IMR-90 (cell line): ENCODE results near the gene GPRC5C. TPM values are rescaled to one million over a fixed set of nuclear protein-coding genes. Genes with fewer than 3 reads are reported as not detected.

Source experiments
- ATAC-seq: fragments of 200-7000 bp; cut with Tn5 transposase; 2 replicates; pipeline ENCODE4 v1.9.1; 2020; ENCODE audit warnings: low read depth, mild to moderate bottlenecking, moderate library complexity
- BruUV-seq: library from RNA; stranded (reverse); fragments of 400-500 nt; replicated peaks from 2 replicates; lab custom pipeline; 2021; lab: Mats Ljungman, UMichigan
- CTCF ChIA-PET: fragments of 300-600 bp; formaldehyde crosslinking; extraction: SDS; loops from one replicate; lab custom pipeline; 2021; ENCODE audit warnings: antibody characterized with exemption; lab: Yijun Ruan, JAX
- POLR2A ChIA-PET: fragments of 300-600 bp; sonication (Branson Sonifier 250); formaldehyde crosslinking; loops from one replicate; lab custom pipeline; 2022; ENCODE audit warnings: antibody characterized with exemption; ENCODE audit not compliant: unreplicated experiment; lab: Charles Lee
- DNase-seq: peaks from one replicate; pipeline ENCODE4 v3.0.0; 2013
- H2AFZ ChIP-seq: replicated peaks from 2 replicates; pipeline ENCODE3; 2013; ENCODE audit warnings: low read length, mild to moderate bottlenecking; ENCODE audit not compliant: poor library complexity
- H2AK5ac ChIP-seq: 2 replicates; pipeline ENCODE4 v1.6.1; 2013; ENCODE audit warnings: low read depth, low read length, inconsistent platforms
- H2AK9ac ChIP-seq: replicated peaks from 2 replicates; pipeline ENCODE3; 2013; ENCODE audit warnings: mild to moderate bottlenecking, low read depth, low read length, moderate library complexity; ENCODE audit not compliant: poor library complexity
- H2BK120ac ChIP-seq: 2 replicates; pipeline ENCODE4 v1.6.1; 2013; ENCODE audit warnings: low read depth, low read length, inconsistent platforms
- H2BK15ac ChIP-seq: 3 replicates; pipeline ENCODE4 v1.6.1; 2013; ENCODE audit warnings: low read depth, low read length, inconsistent platforms
- H2BK20ac ChIP-seq: 2 replicates; pipeline ENCODE4 v1.6.1; 2013; ENCODE audit warnings: low read depth, mild to moderate bottlenecking, inconsistent platforms, low read length, moderate library complexity
- H2BK5ac ChIP-seq: 2 replicates; pipeline ENCODE4 v1.6.1; 2013; ENCODE audit warnings: mild to moderate bottlenecking, low read depth, low read length, inconsistent platforms; ENCODE audit not compliant: poor library complexity, severe bottlenecking
- H3K14ac ChIP-seq: replicated peaks from 2 replicates; pipeline ENCODE4 v1.6.1; 2013; ENCODE audit warnings: low read depth, low read length, inconsistent platforms
- H3K18ac ChIP-seq: 2 replicates; pipeline ENCODE4 v1.6.1; 2013; ENCODE audit warnings: low read depth, low read length, control low read depth
- H3K23ac ChIP-seq: 2 replicates; pipeline ENCODE4 v1.6.1; 2013; ENCODE audit warnings: low read depth, low read length, inconsistent platforms
- H3K27ac ChIP-seq: 2 replicates; pipeline ENCODE4 v1.5.1; 2013; ENCODE audit warnings: mild to moderate bottlenecking, control low read depth, low read length; ENCODE audit not compliant: insufficient read depth
- H3K27me3 ChIP-seq: 2 replicates; pipeline ENCODE4 v1.6.1; 2013; ENCODE audit warnings: low read length; ENCODE audit not compliant: control insufficient read depth, insufficient read depth
- H3K36me3 ChIP-seq: 2 replicates; pipeline ENCODE4 v1.6.1; 2013; ENCODE audit warnings: low read length, mixed read lengths; ENCODE audit not compliant: control insufficient read depth, insufficient read depth
- H3K4ac ChIP-seq: 2 replicates; pipeline ENCODE4 v1.6.1; 2013; ENCODE audit warnings: low read depth, low read length, inconsistent platforms
- H3K4me1 ChIP-seq: 2 replicates; pipeline ENCODE4 v1.6.1; 2013; ENCODE audit warnings: low read length, mixed read lengths; ENCODE audit not compliant: control insufficient read depth, insufficient read depth
- H3K4me2 ChIP-seq: 2 replicates; pipeline ENCODE4 v1.6.1; 2013; ENCODE audit warnings: low read depth, mild to moderate bottlenecking, control low read depth, low read length, moderate library complexity
- H3K4me3 ChIP-seq: 2 replicates; pipeline ENCODE4 v1.5.1; 2013; ENCODE audit warnings: low read depth, mild to moderate bottlenecking, control low read depth, low read length, moderate library complexity; ENCODE audit not compliant: insufficient read depth
- H3K56ac ChIP-seq: 2 replicates; pipeline ENCODE4 v1.6.1; 2013; ENCODE audit warnings: low read length, inconsistent platforms; ENCODE audit not compliant: insufficient read depth; ENCODE audit errors: extremely low read depth
- H3K79me1 ChIP-seq, 2 experiments: 2 replicates each; pipeline ENCODE4 v1.6.1; 2013; ENCODE audit warnings: low read length in 2 of 2, inconsistent platforms in 1 of 2, low read depth in 1 of 2
- H3K9ac ChIP-seq: 2 replicates; pipeline ENCODE4 v1.6.1; 2013; ENCODE audit warnings: low read depth, low read length, control low read depth
- H3K9me1 ChIP-seq: 2 replicates; pipeline ENCODE4 v1.6.1; 2013; ENCODE audit warnings: low read length, inconsistent platforms; ENCODE audit not compliant: insufficient read depth
- H3K9me3 ChIP-seq: 2 replicates; pipeline ENCODE4 v1.6.1; 2013; ENCODE audit warnings: low read length; ENCODE audit not compliant: control insufficient read depth, insufficient read depth
- H4K20me1 ChIP-seq: 2 replicates; pipeline ENCODE4 v1.6.1; 2013; ENCODE audit warnings: low read length, inconsistent platforms; ENCODE audit not compliant: insufficient read depth
- H4K5ac ChIP-seq: 2 replicates; pipeline ENCODE4 v1.6.1; 2013; ENCODE audit warnings: mild to moderate bottlenecking, low read depth, low read length, control low read depth
- H4K8ac ChIP-seq, 2 experiments: 2 replicates each; pipeline ENCODE4 v1.6.1; 2013; ENCODE audit warnings: low read depth in 2 of 2, low read length in 2 of 2, control low read depth in 1 of 2, inconsistent platforms in 1 of 2
- H4K91ac ChIP-seq: 2 replicates; pipeline ENCODE4 v1.6.1; 2013; ENCODE audit warnings: low read depth, low read length, inconsistent platforms; ENCODE audit not compliant: insufficient read depth
- BHLHE40 ChIP-seq: fragments of 150-350 bp; IDR thresholded peaks from 2 replicates; pipeline ENCODE4 v1.6.1; 2016; ENCODE audit warnings: mild to moderate bottlenecking, low read depth, low read length
- CEBPB ChIP-seq: IDR thresholded peaks from 2 replicates; pipeline ENCODE4 v1.6.1; 2012; ENCODE audit warnings: low read depth, low read length, improper control_type of control experiment
- CHD1 ChIP-seq: IDR thresholded peaks from 2 replicates; pipeline ENCODE4 v1.6.1; 2012; ENCODE audit warnings: low read depth, low read length, improper control_type of control experiment
- CTCF ChIP-seq: conservative IDR thresholded peaks from 2 replicates; pipeline ENCODE4 v1.5.1; 2012; ENCODE audit warnings: mild to moderate bottlenecking, low read depth, low read length, improper control_type of control experiment
- FOS ChIP-seq: fragments of 150-350 bp; IDR thresholded peaks from 2 replicates; pipeline ENCODE4 v1.6.1; 2016; ENCODE audit warnings: low read depth, low read length
- MAZ ChIP-seq: IDR thresholded peaks from 2 replicates; pipeline ENCODE4 v1.6.1; 2012; ENCODE audit warnings: low read depth, mild to moderate bottlenecking, low read length, improper control_type of control experiment, moderate library complexity, borderline replicate concordance
- MXI1 ChIP-seq: IDR thresholded peaks from 2 replicates; pipeline ENCODE4 v1.6.1; 2012; ENCODE audit warnings: low read depth, mild to moderate bottlenecking, low read length, moderate library complexity, borderline replicate concordance
- NFE2L2 ChIP-seq: fragments of 150-350 bp; IDR thresholded peaks from 2 replicates; pipeline ENCODE4 v1.6.1; 2016; ENCODE audit warnings: low read depth, mild to moderate bottlenecking, low read length
- POLR2A ChIP-seq: IDR thresholded peaks from 2 replicates; pipeline ENCODE4 v1.6.1; 2012; ENCODE audit warnings: mild to moderate bottlenecking, low read depth, low read length
- RAD21 ChIP-seq: IDR thresholded peaks from 2 replicates; pipeline ENCODE4 v1.6.1; 2012; ENCODE audit warnings: low read length, improper control_type of control experiment
- RCOR1 ChIP-seq: IDR thresholded peaks from 2 replicates; pipeline ENCODE4 v1.6.1; 2012; ENCODE audit warnings: mild to moderate bottlenecking, low read length, improper control_type of control experiment; ENCODE audit not compliant: insufficient replicate concordance
- RFX5 ChIP-seq: IDR thresholded peaks from 2 replicates; pipeline ENCODE4 v1.8.0; 2012; ENCODE audit warnings: low read depth, mild to moderate bottlenecking, low read length, moderate library complexity
- SMC3 ChIP-seq: fragments of 150-350 bp; IDR thresholded peaks from 2 replicates; pipeline ENCODE4 v1.6.1; 2016; ENCODE audit warnings: low read depth, mild to moderate bottlenecking, antibody characterized with exemption, low read length, moderate library complexity
- WGBS, 2 experiments: methylation state at CpG; one replicate each; pipeline versions ENCODE4 v1.1.5 to v1.1.7; 2013; ENCODE audit warnings: missing lambda C conversion rate in 2 of 2; ENCODE audit not compliant: insufficient read length in 1 of 2; ENCODE audit errors: extremely low coverage in 2 of 2; 5-methylcytosine and 5-hydroxymethylcytosine counted together
- dilution Hi-C: fragments of 300-500 bp; cut with HindIII; formaldehyde crosslinking; loops from one replicate; pipeline ENCODE4 v1.14.3; 2018; ENCODE audit warnings: low sequenced_read_pairs; ENCODE audit not compliant: unreplicated experiment
- in situ Hi-C: fragments of 300-500 bp; cut with MboI; formaldehyde crosslinking; loops from 3 replicates; pipeline ENCODE4 v1.14.3; 2019; ENCODE audit warnings: low sequenced_read_pairs, inconsistent platforms, mixed read lengths
- intact Hi-C: fragments of 100-400 bp; cut with micrococcal nuclease; formaldehyde crosslinking; loops from 2 replicates; pipeline ENCODE4 v1.10.0; 2022
- polyA plus RNA-seq, 3 experiments: library from polyadenylated mRNA; depleted of rRNA; stranded (reverse); fragments of >200 nt; gene quantifications; 2 replicates each; pipeline ENCODE4 v1.2.3, GENCODE V29; 2012; ENCODE audit warnings: low replicate concordance in 1 of 3
- total RNA-seq: library from RNA; depleted of rRNA; stranded (reverse); fragments of >200 nt; gene quantifications from 2 replicates; pipeline ENCODE4 v1.2.3, GENCODE V29; 2012
- TF ChIP-seq, protein P1 (sequence below): fragments of 150-350 bp; IDR thresholded peaks from 2 replicates; pipeline ENCODE4 v1.6.1; 2016; ENCODE audit warnings: low read depth, mild to moderate bottlenecking, low read length, moderate library complexity, borderline replicate concordance
- TF ChIP-seq, protein P2 (sequence below): fragments of 150-350 bp; IDR thresholded peaks from 2 replicates; pipeline ENCODE4 v1.6.1; 2017; ENCODE audit warnings: mild to moderate bottlenecking, antibody characterized with exemption, low read length, low read depth

GPRC5C gene
- total and polyA plus RNA-seq, 2 of the 4 experiments (the other 2 are of a cell fraction), result not detected

DNA sequence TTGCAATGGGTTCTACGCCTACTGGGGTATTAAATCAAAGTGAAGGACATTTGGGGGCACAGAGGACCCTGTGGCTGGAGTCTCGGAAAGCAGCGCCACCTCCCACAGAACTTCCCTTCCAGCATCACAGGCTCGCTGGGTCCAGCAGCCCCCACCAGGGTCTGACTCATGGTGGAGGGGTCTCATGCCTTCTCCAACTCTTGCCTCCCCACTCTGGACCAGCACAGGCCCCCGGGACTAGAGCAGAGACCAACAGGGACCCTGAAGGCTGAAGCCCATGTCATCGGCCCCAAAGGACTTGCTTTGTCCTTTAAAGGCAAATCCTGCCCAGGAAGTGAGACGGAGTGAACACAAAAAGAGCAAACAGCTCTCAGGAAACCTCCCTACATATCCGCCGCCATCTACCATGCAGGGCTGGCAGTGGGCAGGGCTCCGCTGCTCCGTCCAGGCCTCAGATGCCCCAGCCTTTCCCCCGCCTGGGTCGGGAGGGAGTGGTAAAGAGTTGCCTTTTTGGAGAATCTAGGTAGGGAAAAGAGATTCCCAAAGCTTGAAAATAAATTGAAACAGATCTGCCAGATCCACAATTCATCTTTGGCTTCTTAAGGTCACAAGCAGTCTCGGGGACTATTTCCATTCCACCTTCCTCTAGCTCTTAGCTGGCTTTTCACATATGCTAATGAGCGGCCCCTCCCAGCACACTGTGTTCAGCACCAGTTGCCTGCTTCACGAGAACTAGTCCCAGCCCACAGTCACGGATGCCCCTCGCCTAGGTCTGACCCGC lies 2.1 kb upstream of the GPRC5C start:
- Histone ChIP-seq H2BK120ac (no peak overlapping the region), H3K4ac (no peak overlapping the region), H3K18ac (no peak overlapping the region), H2BK15ac (no peak overlapping the region), H3K56ac (no peak overlapping the region), H4K91ac (no peak overlapping the region), H2AFZ (no peak overlapping the region), H3K9me1 (no peaks in the 10 kb centered on the region), H2BK20ac (no peak overlapping the region), H3K4me1 (no peaks in the 10 kb centered on the region), H3K27ac (no peak overlapping the region), H4K5ac (no peak overlapping the region), H2BK5ac (no peak overlapping the region), H3K79me1 (no peaks in the 10 kb centered on the region), H3K4me3 (no peak overlapping the region), H3K36me3 (no peaks in the 10 kb centered on the region), H3K9ac (no peak overlapping the region), H3K27me3 (peaks cover 9% of the 10 kb centered on the region; the same call in 1 of the 2 replicates), H3K14ac (no peak overlapping the region), H2AK9ac (no peak overlapping the region), H4K20me1 (no peaks in the 10 kb centered on the region), H3K9me3 (peaks cover 5% of the 10 kb centered on the region; the same call in 1 of the 2 replicates), H2AK5ac (no peak overlapping the region), H3K23ac (no peak overlapping the region), H3K4me2 (no peak overlapping the region), H4K8ac (no peak overlapping the region)
- WGBS, 2 experiments, result 50% methylated on average over 2 of the region's 19 CpGs; no CpG with 5 or more reads in 1 of the 2 experiments
- no TSS peak for BruUV-seq
- in situ Hi-C loops (no loop called here), dilution Hi-C loops (no loop called here), intact Hi-C loops (no loop called here)
- ATAC-seq (no peak), DNase-seq (no peak)
- POLR2A ChIA-PET, result no interaction called here
- CTCF ChIA-PET, result no interaction called here
- no peak for TF ChIP-seq MAZ
- TF ChIP-seq POLR2A, result no peak
- TF ChIP-seq CTCF, result no peak
- no peak for TF ChIP-seq MXI1
- no peak for TF ChIP-seq RAD21
- TF ChIP-seq BHLHE40, result no peak
- TF ChIP-seq FOS, result no peak
- TF ChIP-seq, protein P1, sequence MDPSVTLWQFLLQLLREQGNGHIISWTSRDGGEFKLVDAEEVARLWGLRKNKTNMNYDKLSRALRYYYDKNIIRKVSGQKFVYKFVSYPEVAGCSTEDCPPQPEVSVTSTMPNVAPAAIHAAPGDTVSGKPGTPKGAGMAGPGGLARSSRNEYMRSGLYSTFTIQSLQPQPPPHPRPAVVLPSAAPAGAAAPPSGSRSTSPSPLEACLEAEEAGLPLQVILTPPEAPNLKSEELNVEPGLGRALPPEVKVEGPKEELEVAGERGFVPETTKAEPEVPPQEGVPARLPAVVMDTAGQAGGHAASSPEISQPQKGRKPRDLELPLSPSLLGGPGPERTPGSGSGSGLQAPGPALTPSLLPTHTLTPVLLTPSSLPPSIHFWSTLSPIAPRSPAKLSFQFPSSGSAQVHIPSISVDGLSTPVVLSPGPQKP, result no peak
- no peak for TF ChIP-seq SMC3
- TF ChIP-seq RFX5, result no peak
- no peak for TF ChIP-seq NFE2L2
- TF ChIP-seq, protein P2, sequence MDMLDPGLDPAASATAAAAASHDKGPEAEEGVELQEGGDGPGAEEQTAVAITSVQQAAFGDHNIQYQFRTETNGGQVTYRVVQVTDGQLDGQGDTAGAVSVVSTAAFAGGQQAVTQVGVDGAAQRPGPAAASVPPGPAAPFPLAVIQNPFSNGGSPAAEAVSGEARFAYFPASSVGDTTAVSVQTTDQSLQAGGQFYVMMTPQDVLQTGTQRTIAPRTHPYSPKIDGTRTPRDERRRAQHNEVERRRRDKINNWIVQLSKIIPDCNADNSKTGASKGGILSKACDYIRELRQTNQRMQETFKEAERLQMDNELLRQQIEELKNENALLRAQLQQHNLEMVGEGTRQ, result no peak
- no peak for TF ChIP-seq RCOR1
- TF ChIP-seq CHD1, result no peak
- no peak for TF ChIP-seq CEBPB
